Liver (tissue), 3 donors: ENCODE data around the gene NEK10.

Experiments
- EGR1 ChIP-seq, 2 donors: IDR thresholded peaks; 2 replicates each; pipeline ENCODE4 v1.6.1; 2016 to 2018; ENCODE audit warnings: antibody characterized with exemption in 2 of 2, low read depth in 2 of 2
- FOXA1 ChIP-seq: IDR thresholded peaks from 2 replicates; pipeline ENCODE4 v1.6.1; 2016; ENCODE audit warnings: antibody characterized with exemption
- GABPA ChIP-seq, 2 donors: IDR thresholded peaks in 1 of 2; conservative IDR thresholded peaks in 1 of 2; 2 replicates each; pipeline ENCODE4 v1.6.1; 2016; ENCODE audit warnings: antibody characterized with exemption in 2 of 2, mild to moderate bottlenecking in 1 of 2, moderate library complexity in 1 of 2
- JUND ChIP-seq, 2 donors: IDR thresholded peaks; 2 replicates each; pipeline ENCODE4 v1.6.1; 2016; ENCODE audit warnings: antibody characterized with exemption in 2 of 2
- SP1 ChIP-seq: IDR thresholded peaks from 2 replicates; pipeline ENCODE4 v1.6.1; 2018; ENCODE audit warnings: antibody characterized with exemption, mild to moderate bottlenecking
- TAF1 ChIP-seq: conservative IDR thresholded peaks from 2 replicates; pipeline ENCODE4 v1.6.1; 2016; ENCODE audit warnings: antibody characterized with exemption, mild to moderate bottlenecking
- TF ChIP-seq, protein P1 (sequence below): fragments of 150-350 bp; IDR thresholded peaks from 2 replicates; pipeline ENCODE4 v1.5.1; 2017; ENCODE audit warnings: improper control_type of control experiment, low read depth, low read length; ENCODE audit not compliant: missing input control
- TF ChIP-seq, protein P2 (sequence below): IDR thresholded peaks from 2 replicates; pipeline ENCODE4 v1.6.1; 2016; ENCODE audit warnings: antibody characterized with exemption
- TF ChIP-seq, protein P3 (sequence below): IDR thresholded peaks from 2 replicates; pipeline ENCODE4 v1.6.1; 2016; ENCODE audit warnings: antibody characterized with exemption
- donor health status: healthy.
- donor health status: healthy.

DNA sequence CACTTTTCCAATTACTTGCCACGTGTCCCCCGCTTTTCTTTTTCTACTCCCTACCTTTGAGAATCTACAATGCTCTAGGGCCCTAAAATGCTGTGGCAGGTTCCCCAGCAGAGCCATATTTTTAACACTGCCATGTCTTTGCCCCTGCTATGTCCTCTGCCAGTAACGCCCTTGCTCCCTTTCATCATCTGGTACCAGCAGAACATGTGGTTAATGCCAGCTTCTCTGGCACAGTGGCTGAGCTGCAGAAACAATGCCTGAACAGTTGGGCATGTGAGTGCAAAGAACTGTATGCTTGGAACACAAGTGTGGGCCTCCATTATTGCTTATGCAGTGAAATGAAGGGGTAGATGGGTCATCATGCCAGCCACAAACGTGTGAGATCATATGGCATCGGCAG is 287.6 kb downstream of the NEK10 start:
- TF ChIP-seq, protein P1, sequence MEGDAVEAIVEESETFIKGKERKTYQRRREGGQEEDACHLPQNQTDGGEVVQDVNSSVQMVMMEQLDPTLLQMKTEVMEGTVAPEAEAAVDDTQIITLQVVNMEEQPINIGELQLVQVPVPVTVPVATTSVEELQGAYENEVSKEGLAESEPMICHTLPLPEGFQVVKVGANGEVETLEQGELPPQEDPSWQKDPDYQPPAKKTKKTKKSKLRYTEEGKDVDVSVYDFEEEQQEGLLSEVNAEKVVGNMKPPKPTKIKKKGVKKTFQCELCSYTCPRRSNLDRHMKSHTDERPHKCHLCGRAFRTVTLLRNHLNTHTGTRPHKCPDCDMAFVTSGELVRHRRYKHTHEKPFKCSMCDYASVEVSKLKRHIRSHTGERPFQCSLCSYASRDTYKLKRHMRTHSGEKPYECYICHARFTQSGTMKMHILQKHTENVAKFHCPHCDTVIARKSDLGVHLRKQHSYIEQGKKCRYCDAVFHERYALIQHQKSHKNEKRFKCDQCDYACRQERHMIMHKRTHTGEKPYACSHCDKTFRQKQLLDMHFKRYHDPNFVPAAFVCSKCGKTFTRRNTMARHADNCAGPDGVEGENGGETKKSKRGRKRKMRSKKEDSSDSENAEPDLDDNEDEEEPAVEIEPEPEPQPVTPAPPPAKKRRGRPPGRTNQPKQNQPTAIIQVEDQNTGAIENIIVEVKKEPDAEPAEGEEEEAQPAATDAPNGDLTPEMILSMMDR: no peak
- TF ChIP-seq, protein P2, sequence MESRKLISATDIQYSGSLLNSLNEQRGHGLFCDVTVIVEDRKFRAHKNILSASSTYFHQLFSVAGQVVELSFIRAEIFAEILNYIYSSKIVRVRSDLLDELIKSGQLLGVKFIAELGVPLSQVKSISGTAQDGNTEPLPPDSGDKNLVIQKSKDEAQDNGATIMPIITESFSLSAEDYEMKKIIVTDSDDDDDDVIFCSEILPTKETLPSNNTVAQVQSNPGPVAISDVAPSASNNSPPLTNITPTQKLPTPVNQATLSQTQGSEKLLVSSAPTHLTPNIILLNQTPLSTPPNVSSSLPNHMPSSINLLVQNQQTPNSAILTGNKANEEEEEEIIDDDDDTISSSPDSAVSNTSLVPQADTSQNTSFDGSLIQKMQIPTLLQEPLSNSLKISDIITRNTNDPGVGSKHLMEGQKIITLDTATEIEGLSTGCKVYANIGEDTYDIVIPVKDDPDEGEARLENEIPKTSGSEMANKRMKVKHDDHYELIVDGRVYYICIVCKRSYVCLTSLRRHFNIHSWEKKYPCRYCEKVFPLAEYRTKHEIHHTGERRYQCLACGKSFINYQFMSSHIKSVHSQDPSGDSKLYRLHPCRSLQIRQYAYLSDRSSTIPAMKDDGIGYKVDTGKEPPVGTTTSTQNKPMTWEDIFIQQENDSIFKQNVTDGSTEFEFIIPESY: no peak
- TF ChIP-seq SP1 (no peak), JUND (IDR thresholded peaks at IDR 0.05) (no peak), EGR1 (IDR thresholded peaks at IDR 0.05; ENCODE audit: low read depth in 2 of 2) (no peak), TAF1 (no peak), GABPA (IDR thresholded peaks at IDR 0.05 in 1 of 2, conservative IDR thresholded peaks at IDR 0.05 in 1 of 2) (no peak), FOXA1 (no peak)
- TF ChIP-seq, protein P3, sequence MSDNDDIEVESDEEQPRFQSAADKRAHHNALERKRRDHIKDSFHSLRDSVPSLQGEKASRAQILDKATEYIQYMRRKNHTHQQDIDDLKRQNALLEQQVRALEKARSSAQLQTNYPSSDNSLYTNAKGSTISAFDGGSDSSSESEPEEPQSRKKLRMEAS: no peak
